K562 treated with DMSO at 1 percent for 4 hours (cell line): ENCODE data around the gene JAK3. TPM values are rescaled to one million over a fixed set of nuclear protein-coding genes. Genes with fewer than 3 reads are reported as not detected.

Experiments used
- total RNA-seq: library from RNA; unstranded; fragments of 300-600 nt; gene quantifications from 2 replicates; pipeline ENCODE4 v1.2.3, GENCODE V29; 2022; ENCODE audit not compliant: insufficient read depth

Gene JAK3
- total RNA-seq: not detected in 2 replicates

GRCh38 chr19:17847538-17848366 is at the start of gene JAK3:
TSS of gene JAK3 (minus strand) at chr19:17847982. CDS start at chr19:17844417, 3,565 bp downstream.

GRCh38 chr19:17871878-17872250 is 24.1 kb upstream of the JAK3 start, which contains the start of gene SLC5A5:
TSS of gene SLC5A5 (plus strand) at chr19:17871945. CDS start at chr19:17872320, 375 bp downstream.

GRCh38 chr19:17859533-17860330 is 11.9 kb upstream of the JAK3 start, which contains the start of gene RPL18A:
TSS of gene RPL18A (plus strand) at chr19:17859910. CDS start at chr19:17859957, 47 bp downstream.

GRCh38 chr19:17821190-17821589 is 26.6 kb downstream of the JAK3 start, which contains the start of gene INSL3:
TSS of gene INSL3 (minus strand) at chr19:17821519. CDS start at chr19:17821506, 13 bp downstream.

GRCh38 chr19:17794731-17795494 is 52.9 kb downstream of the JAK3 start, which contains the start of gene B3GNT3:
TSS of gene B3GNT3 (plus strand) at chr19:17795138. CDS start at chr19:17807808, 12,670 bp downstream.

Other genes starting within 250 kb of the JAK3 start
- 0.15 and 0.85 TPM in 2 replicates for gene UNC13A, start 159.6 kb downstream of the JAK3 start, total RNA-seq
- gene MAP1S, start 128.5 kb downstream of the JAK3 start, total RNA-seq: 57.8 and 66.7 TPM in 2 replicates
- 38.8 TPM in 2 replicates for gene FCHO1, start 96.5 kb downstream of the JAK3 start, total RNA-seq
- not detected in 2 replicates for gene B3GNT3, start 52.8 kb downstream of the JAK3 start, total RNA-seq
- gene INSL3, start 26.5 kb downstream of the JAK3 start, total RNA-seq: not detected in 2 replicates
- gene RPL18A, start 11.9 kb upstream of the JAK3 start, total RNA-seq: 7,984 and 8,621 TPM in 2 replicates
- gene SLC5A5, start 24.0 kb upstream of the JAK3 start, total RNA-seq: 0.16 TPM in 1 of 2 replicates, not detected in the other
- gene CCDC124, start 85.0 kb upstream of the JAK3 start, total RNA-seq: 116 TPM in 2 replicates
- 10.3 and 19.9 TPM in 2 replicates for gene KCNN1, start 119.1 kb upstream of the JAK3 start, total RNA-seq
- 27.4 and 31.6 TPM in 2 replicates for gene ARRDC2, start 160.2 kb upstream of the JAK3 start, total RNA-seq
- not detected in 2 replicates for gene IL12RB1, start 239.0 kb upstream of the JAK3 start, total RNA-seq
- gene MAST3, start 249.8 kb upstream of the JAK3 start, total RNA-seq: 10.6 and 11.1 TPM in 2 replicates